GM10847 (cell line): ENCODE measurements around the gene KLK15.

Experiments
- POLR2A ChIP-seq: IDR thresholded peaks from 2 replicates; pipeline ENCODE4 v1.6.1; 2011; ENCODE audit not compliant: insufficient read length; ENCODE audit errors: extremely low read depth

Gene KLK15

GRCh38 chr19:50833117-50833801, at the start of gene KLK15:
TSS of gene KLK15 (minus strand) at chr19:50833574. CDS start at chr19:50831492, 2,082 bp downstream.
- TF ChIP-seq POLR2A: no peak

- TF ChIP-seq POLR2A: no peak
Measured at GRCh38 chr19:50882188-50882587, 48.8 kb upstream of the KLK15 start.

- TF ChIP-seq POLR2A: no peak
Measured at GRCh38 chr19:50880241-50880640, 46.9 kb upstream of the KLK15 start.

- TF ChIP-seq POLR2A: no peak
Measured at GRCh38 chr19:50878851-50879250, 45.5 kb upstream of the KLK15 start.

GRCh38 chr19:50877338-50877737, 44.0 kb upstream of the KLK15 start:
- TF ChIP-seq POLR2A: no peak

GRCh38 chr19:50876456-50876855, 43.1 kb upstream of the KLK15 start:
- TF ChIP-seq POLR2A: no peak

- no peak for TF ChIP-seq POLR2A
Measured at GRCh38 chr19:50875795-50876422, 42.5 kb upstream of the KLK15 start.

- no peak for TF ChIP-seq POLR2A
Measured at GRCh38 chr19:50874211-50874610, 40.8 kb upstream of the KLK15 start.

GRCh38 chr19:50873056-50873455, 39.7 kb upstream of the KLK15 start, which contains the start of gene KLK2:
TSS of gene KLK2 (plus strand) at chr19:50873439. CDS start at chr19:50873474, 35 bp downstream.
- no peak for TF ChIP-seq POLR2A

- no peak for TF ChIP-seq POLR2A
Measured at GRCh38 chr19:50870417-50871089, 37.2 kb upstream of the KLK15 start.

GRCh38 chr19:50869479-50869878, 36.1 kb upstream of the KLK15 start:
- no peak for TF ChIP-seq POLR2A

GRCh38 chr19:50861496-50862286, 28.3 kb upstream of the KLK15 start:
- TF ChIP-seq POLR2A: no peak

- no peak for TF ChIP-seq POLR2A
Measured at GRCh38 chr19:50861010-50861409, 27.6 kb upstream of the KLK15 start.

- no peak for TF ChIP-seq POLR2A
Measured at GRCh38 chr19:50859849-50860248, 26.5 kb upstream of the KLK15 start.

- no peak for TF ChIP-seq POLR2A
Measured at GRCh38 chr19:50858886-50859285, 25.5 kb upstream of the KLK15 start.
